Neural cell (in vitro differentiated cells): ENCODE data around the gene FYN. TPM values are rescaled to one million over a fixed set of nuclear protein-coding genes. Genes with fewer than 3 reads are reported as not detected.

ENCODE experiments used
- H2AFZ ChIP-seq: fragments of 200-600, 300-800 bp; sonication (generic), shearing (Covaris generic); 2 replicates; pipeline ENCODE4 v1.6.0; 2014; ENCODE audit warnings: low read depth, mild to moderate bottlenecking, antibody characterized with exemption, low read length, moderate library complexity
- H3F3A ChIP-seq: fragments of 200-600 bp; shearing (Covaris generic); 2 replicates; pipeline ENCODE4 v1.6.1; 2016; ENCODE audit warnings: mild to moderate bottlenecking, moderate library complexity, mixed read lengths, antibody characterized with exemption, low read length; ENCODE audit not compliant: insufficient read depth, poor library complexity, severe bottlenecking
- H3K27ac ChIP-seq: fragments of 200-600, 300-800 bp; sonication (generic), shearing (Covaris generic); 2 replicates; pipeline ENCODE4 v1.5.1; 2014; ENCODE audit warnings: mild to moderate bottlenecking, low read length, moderate library complexity
- H3K27me3 ChIP-seq: fragments of 300-800, 200-600 bp; sonication (generic), shearing (Covaris generic); 2 replicates; pipeline ENCODE4 v1.6.0; 2014; ENCODE audit warnings: mild to moderate bottlenecking, low read depth, low read length, moderate library complexity; ENCODE audit not compliant: insufficient read depth
- H3K36me3 ChIP-seq: fragments of 300-800, 200-600 bp; sonication (generic), shearing (Covaris generic); 2 replicates; pipeline ENCODE4 v1.5.1; 2014; ENCODE audit warnings: mild to moderate bottlenecking, antibody characterized with exemption, low read length, moderate library complexity; ENCODE audit not compliant: insufficient read depth
- H3K4me2 ChIP-seq: fragments of 300-800, 200-600 bp; sonication (generic), shearing (Covaris generic); 2 replicates; pipeline ENCODE4 v1.6.0; 2014; ENCODE audit warnings: mild to moderate bottlenecking, low read length
- H3K4me3 ChIP-seq: fragments of 300-800, 200-600 bp; sonication (generic), shearing (Covaris generic); 2 replicates; pipeline ENCODE4 v1.5.1; 2014; ENCODE audit warnings: mild to moderate bottlenecking, low read length, moderate library complexity
- H3K79me2 ChIP-seq: fragments of 200-600 bp; shearing (Covaris generic); replicated peaks from 2 replicates; pipeline ENCODE4 v1.6.0; 2014; ENCODE audit warnings: mild to moderate bottlenecking, low read length, moderate library complexity; ENCODE audit not compliant: insufficient read depth
- H3K9ac ChIP-seq: fragments of 300-800, 200-600 bp; sonication (generic), shearing (Covaris generic); 2 replicates; pipeline ENCODE4 v1.6.1; 2016; ENCODE audit warnings: mild to moderate bottlenecking, low read length, mixed read lengths
- H3K9me2 ChIP-seq: fragments of 200-600 bp; shearing (Covaris generic); 2 replicates; pipeline ENCODE4 v1.6.1; 2016; ENCODE audit warnings: mild to moderate bottlenecking, low read length, mixed read lengths; ENCODE audit not compliant: insufficient read depth
- H3K9me3 ChIP-seq: fragments of 200-600, 300-800 bp; sonication (generic), shearing (Covaris generic); 2 replicates; pipeline ENCODE4 v1.6.1; 2016; ENCODE audit warnings: mild to moderate bottlenecking, mixed run types, low read length, moderate library complexity, mixed read lengths
- H4K20me1 ChIP-seq: fragments of 200-600 bp; shearing (Covaris generic); 2 replicates; pipeline ENCODE4 v1.6.1; 2016; ENCODE audit warnings: mild to moderate bottlenecking, mixed run types; ENCODE audit not compliant: insufficient read depth
- EP300 ChIP-seq: fragments of 450-650 bp; conservative IDR thresholded peaks from 2 replicates; pipeline ENCODE4 v1.6.1; 2014; ENCODE audit warnings: antibody characterized with exemption, mild to moderate bottlenecking, moderate library complexity; ENCODE audit not compliant: poor library complexity, severe bottlenecking
- EZH2 ChIP-seq: fragments of 200-600, 300-800 bp; shearing (Covaris generic), sonication (generic); IDR thresholded peaks from 2 replicates; pipeline ENCODE4 v1.6.1; 2014; ENCODE audit warnings: antibody characterized with exemption, low read length, borderline replicate concordance, mild to moderate bottlenecking; ENCODE audit not compliant: insufficient read depth, poor library complexity, severe bottlenecking
- MXI1 ChIP-seq: fragments of 450-650 bp; conservative IDR thresholded peaks from 2 replicates; pipeline ENCODE4 v1.6.1; 2014; ENCODE audit warnings: antibody characterized with exemption, mild to moderate bottlenecking; ENCODE audit not compliant: poor library complexity, severe bottlenecking
- POLR2AphosphoS5 ChIP-seq: IDR thresholded peaks from 2 replicates; pipeline ENCODE4 v1.6.1; 2012
- RAD21 ChIP-seq: fragments of 450-650 bp; conservative IDR thresholded peaks from 2 replicates; pipeline ENCODE4 v1.6.1; 2014; ENCODE audit warnings: antibody characterized with exemption, mild to moderate bottlenecking, moderate library complexity
- REST ChIP-seq: IDR thresholded peaks from 2 replicates; pipeline ENCODE4 v1.6.1; 2012; ENCODE audit warnings: borderline replicate concordance
- SMC3 ChIP-seq: fragments of 450-650 bp; conservative IDR thresholded peaks from 2 replicates; pipeline ENCODE4 v1.6.1; 2014; ENCODE audit warnings: antibody characterized with exemption, mild to moderate bottlenecking, moderate library complexity; ENCODE audit not compliant: poor library complexity
- TAF1 ChIP-seq: IDR thresholded peaks from 2 replicates; pipeline ENCODE4 v1.6.1; 2012; ENCODE audit warnings: low read depth
- polyA plus RNA-seq: library from polyadenylated mRNA; depleted of rRNA; stranded (reverse); fragments of >200 nt; gene quantifications from 2 replicates; pipeline ENCODE4 v1.2.3, GENCODE V29; 2014
- TF ChIP-seq, protein P1 (sequence below): fragments of 450-650 bp; IDR thresholded peaks from 2 replicates; pipeline ENCODE4 v1.5.1; 2014; ENCODE audit warnings: antibody characterized with exemption, mild to moderate bottlenecking, moderate library complexity; ENCODE audit not compliant: poor library complexity, severe bottlenecking

The FYN gene
- polyA plus RNA-seq, 1 donor from 2014 or later, result 277 TPM

GRCh38 chr6:111921103-111921502 is 47.9 kb upstream of the FYN start:
- H3K9ac ChIP-seq, result no peak overlapping the region
- H3K9me2 ChIP-seq, result no peaks in the 10 kb centered on the region
- no peak overlapping the region for H3K27ac ChIP-seq
- no peak overlapping the region for H3K4me2 ChIP-seq
- H3K9me3 ChIP-seq, result no peaks in the 10 kb centered on the region
- H4K20me1 ChIP-seq, result no peaks in the 10 kb centered on the region
- no peaks in the 10 kb centered on the region for H3K27me3 ChIP-seq
- H3K36me3 ChIP-seq, result no peaks in the 10 kb centered on the region
- H2AFZ ChIP-seq, result no peak overlapping the region
- H3K4me3 ChIP-seq, result no peak overlapping the region
- TF ChIP-seq, protein P1, sequence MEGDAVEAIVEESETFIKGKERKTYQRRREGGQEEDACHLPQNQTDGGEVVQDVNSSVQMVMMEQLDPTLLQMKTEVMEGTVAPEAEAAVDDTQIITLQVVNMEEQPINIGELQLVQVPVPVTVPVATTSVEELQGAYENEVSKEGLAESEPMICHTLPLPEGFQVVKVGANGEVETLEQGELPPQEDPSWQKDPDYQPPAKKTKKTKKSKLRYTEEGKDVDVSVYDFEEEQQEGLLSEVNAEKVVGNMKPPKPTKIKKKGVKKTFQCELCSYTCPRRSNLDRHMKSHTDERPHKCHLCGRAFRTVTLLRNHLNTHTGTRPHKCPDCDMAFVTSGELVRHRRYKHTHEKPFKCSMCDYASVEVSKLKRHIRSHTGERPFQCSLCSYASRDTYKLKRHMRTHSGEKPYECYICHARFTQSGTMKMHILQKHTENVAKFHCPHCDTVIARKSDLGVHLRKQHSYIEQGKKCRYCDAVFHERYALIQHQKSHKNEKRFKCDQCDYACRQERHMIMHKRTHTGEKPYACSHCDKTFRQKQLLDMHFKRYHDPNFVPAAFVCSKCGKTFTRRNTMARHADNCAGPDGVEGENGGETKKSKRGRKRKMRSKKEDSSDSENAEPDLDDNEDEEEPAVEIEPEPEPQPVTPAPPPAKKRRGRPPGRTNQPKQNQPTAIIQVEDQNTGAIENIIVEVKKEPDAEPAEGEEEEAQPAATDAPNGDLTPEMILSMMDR, result no peak
- no peak for TF ChIP-seq TAF1
- no peak for TF ChIP-seq MXI1
- TF ChIP-seq REST, result no peak
- TF ChIP-seq SMC3, result no peak
- no peak for TF ChIP-seq POLR2AphosphoS5
- TF ChIP-seq EP300, result no peak
- no peak for TF ChIP-seq EZH2
- TF ChIP-seq RAD21, result no peak
- no peaks in the 10 kb centered on the region for H3K79me2 ChIP-seq
- H3F3A ChIP-seq, result no peaks in the 10 kb centered on the region

GRCh38 chr6:111920578-111920977 is 47.3 kb upstream of the FYN start:
- no peak overlapping the region for H3K4me2 ChIP-seq
- no peaks in the 10 kb centered on the region for H3K9me3 ChIP-seq
- H3F3A ChIP-seq, result no peaks in the 10 kb centered on the region
- no peak overlapping the region for H3K9ac ChIP-seq
- H4K20me1 ChIP-seq, result no peaks in the 10 kb centered on the region
- H3K27ac ChIP-seq, result no peak overlapping the region
- no peaks in the 10 kb centered on the region for H3K9me2 ChIP-seq
- H2AFZ ChIP-seq, result no peak overlapping the region
- no peaks in the 10 kb centered on the region for H3K36me3 ChIP-seq
- H3K79me2 ChIP-seq, result no peaks in the 10 kb centered on the region
- TF ChIP-seq EZH2 (no peak), MXI1 (no peak), TAF1 (no peak), EP300 (no peak), POLR2AphosphoS5 (no peak), RAD21 (no peak), SMC3 (no peak), REST (no peak)
- TF ChIP-seq, protein P1, result no peak
- H3K27me3 ChIP-seq, result no peaks in the 10 kb centered on the region
- H3K4me3 ChIP-seq, result no peak overlapping the region
